Loucy (cell line): ENCODE results near the gene WSCD1.

Source experiments
- H2AFZ ChIP-seq: fragments of 200-600 bp; sonication (generic); 2 replicates; pipeline ENCODE4 v1.6.0; 2016; ENCODE audit warnings: antibody characterized with exemption, mild to moderate bottlenecking, low read length, moderate library complexity
- H3F3A ChIP-seq: fragments of 200-600 bp; 2 replicates; pipeline ENCODE4 v1.6.0; 2016; ENCODE audit warnings: antibody characterized with exemption, low read depth, mild to moderate bottlenecking
- H3K27me3 ChIP-seq: fragments of 200-600 bp; sonication (generic); 2 replicates; pipeline ENCODE4 v1.6.1; 2014; ENCODE audit warnings: low read length, mild to moderate bottlenecking; ENCODE audit not compliant: insufficient read depth, poor library complexity, severe bottlenecking
- H3K36me3 ChIP-seq: fragments of 200-600 bp; sonication (generic); 2 replicates; pipeline ENCODE4 v1.6.1; 2016; ENCODE audit warnings: low read length; ENCODE audit not compliant: insufficient read depth
- H3K4me1 ChIP-seq: fragments of 200-600 bp; sonication (generic); 2 replicates; pipeline ENCODE4 v1.5.1; 2014; ENCODE audit warnings: low read length, mild to moderate bottlenecking; ENCODE audit not compliant: insufficient read depth, poor library complexity, severe bottlenecking
- H3K4me2 ChIP-seq: fragments of 200-600 bp; sonication (generic); 2 replicates; pipeline ENCODE4 v1.6.0; 2014; ENCODE audit warnings: antibody characterized with exemption, low read length, low read depth, mild to moderate bottlenecking; ENCODE audit not compliant: poor library complexity, severe bottlenecking
- H3K4me3 ChIP-seq: fragments of 200-600 bp; sonication (generic); 2 replicates; pipeline ENCODE4 v1.5.1; 2014; ENCODE audit warnings: low read length, mild to moderate bottlenecking, mixed read lengths; ENCODE audit not compliant: poor library complexity, severe bottlenecking
- H3K79me2 ChIP-seq: fragments of 200-600 bp; sonication (generic); 2 replicates; pipeline ENCODE4 v1.6.1; 2014; ENCODE audit warnings: low read length; ENCODE audit not compliant: insufficient read depth
- H3K9ac ChIP-seq: fragments of 200-600 bp; sonication (generic); 2 replicates; pipeline ENCODE4 v1.6.0; 2014; ENCODE audit warnings: mild to moderate bottlenecking, low read depth, low read length, moderate library complexity; ENCODE audit not compliant: poor library complexity, severe bottlenecking
- H3K9me2 ChIP-seq: fragments of 200-600 bp; sonication (generic); replicated peaks from 2 replicates; pipeline ENCODE4 v1.6.1; 2016; ENCODE audit warnings: low read depth, low read length, mixed read lengths
- H3K9me3 ChIP-seq: fragments of 200-600 bp; sonication (generic); 2 replicates; pipeline ENCODE4 v1.6.1; 2014; ENCODE audit warnings: mild to moderate bottlenecking, antibody characterized with exemption, low read length, low read depth; ENCODE audit not compliant: insufficient read depth
- H4K20me1 ChIP-seq: fragments of 200-600 bp; sonication (generic); 2 replicates; pipeline ENCODE4 v1.6.0; 2014; ENCODE audit warnings: antibody characterized with exemption, low read length, mild to moderate bottlenecking; ENCODE audit not compliant: insufficient read depth, poor library complexity, severe bottlenecking
- EZH2phosphoT487 ChIP-seq: fragments of 200-600 bp; IDR thresholded peaks from 2 replicates; pipeline ENCODE4 v1.6.1; 2018; ENCODE audit warnings: antibody characterized with exemption, mild to moderate bottlenecking, moderate library complexity, borderline replicate concordance
- TF ChIP-seq, protein P1 (sequence below): fragments of 200-600 bp; sonication (generic); conservative IDR thresholded peaks from 2 replicates; pipeline ENCODE4 v1.5.1; 2014; ENCODE audit warnings: mild to moderate bottlenecking, antibody characterized with exemption, low read length

Gene WSCD1

DNA sequence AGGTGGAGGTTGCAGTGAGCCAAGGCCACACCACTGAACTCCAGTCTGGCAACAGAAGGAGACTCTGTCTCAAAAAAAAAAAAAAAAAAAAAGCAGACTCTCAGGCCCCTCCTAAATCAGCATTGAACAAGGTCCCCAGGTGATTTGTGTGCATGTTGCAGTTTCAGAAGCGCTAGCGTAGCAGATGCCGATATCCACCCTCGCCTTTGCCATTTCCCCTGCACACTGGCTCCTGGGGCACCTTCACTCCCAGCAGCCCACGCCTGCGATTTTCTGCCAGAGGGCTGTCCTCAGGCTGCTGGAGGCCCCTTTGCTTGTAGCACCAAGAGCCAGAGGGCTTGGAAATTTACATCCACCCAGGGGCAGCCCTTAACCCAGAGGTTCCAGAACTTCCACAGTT lies 95.6 kb downstream of the WSCD1 start:
- H3K4me3 ChIP-seq = no peak overlapping the region
- H3K27me3 ChIP-seq = no peaks in the 10 kb centered on the region
- no peaks in the 10 kb centered on the region for H3K79me2 ChIP-seq
- H3K4me1 ChIP-seq = no peaks in the 10 kb centered on the region
- H3F3A ChIP-seq = no peaks in the 10 kb centered on the region
- H3K4me2 ChIP-seq = no peak overlapping the region
- H4K20me1 ChIP-seq = no peaks in the 10 kb centered on the region
- H3K9ac ChIP-seq = no peak overlapping the region
- H3K36me3 ChIP-seq = no peaks in the 10 kb centered on the region
- H2AFZ ChIP-seq = no peak overlapping the region
- TF ChIP-seq, protein P1, sequence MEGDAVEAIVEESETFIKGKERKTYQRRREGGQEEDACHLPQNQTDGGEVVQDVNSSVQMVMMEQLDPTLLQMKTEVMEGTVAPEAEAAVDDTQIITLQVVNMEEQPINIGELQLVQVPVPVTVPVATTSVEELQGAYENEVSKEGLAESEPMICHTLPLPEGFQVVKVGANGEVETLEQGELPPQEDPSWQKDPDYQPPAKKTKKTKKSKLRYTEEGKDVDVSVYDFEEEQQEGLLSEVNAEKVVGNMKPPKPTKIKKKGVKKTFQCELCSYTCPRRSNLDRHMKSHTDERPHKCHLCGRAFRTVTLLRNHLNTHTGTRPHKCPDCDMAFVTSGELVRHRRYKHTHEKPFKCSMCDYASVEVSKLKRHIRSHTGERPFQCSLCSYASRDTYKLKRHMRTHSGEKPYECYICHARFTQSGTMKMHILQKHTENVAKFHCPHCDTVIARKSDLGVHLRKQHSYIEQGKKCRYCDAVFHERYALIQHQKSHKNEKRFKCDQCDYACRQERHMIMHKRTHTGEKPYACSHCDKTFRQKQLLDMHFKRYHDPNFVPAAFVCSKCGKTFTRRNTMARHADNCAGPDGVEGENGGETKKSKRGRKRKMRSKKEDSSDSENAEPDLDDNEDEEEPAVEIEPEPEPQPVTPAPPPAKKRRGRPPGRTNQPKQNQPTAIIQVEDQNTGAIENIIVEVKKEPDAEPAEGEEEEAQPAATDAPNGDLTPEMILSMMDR = no peak
- no peak for TF ChIP-seq EZH2phosphoT487
- no peaks in the 10 kb centered on the region for H3K9me2 ChIP-seq
- H3K9me3 ChIP-seq = peaks cover 4% of the 10 kb centered on the region; the same call in 1 of the 2 replicates

DNA sequence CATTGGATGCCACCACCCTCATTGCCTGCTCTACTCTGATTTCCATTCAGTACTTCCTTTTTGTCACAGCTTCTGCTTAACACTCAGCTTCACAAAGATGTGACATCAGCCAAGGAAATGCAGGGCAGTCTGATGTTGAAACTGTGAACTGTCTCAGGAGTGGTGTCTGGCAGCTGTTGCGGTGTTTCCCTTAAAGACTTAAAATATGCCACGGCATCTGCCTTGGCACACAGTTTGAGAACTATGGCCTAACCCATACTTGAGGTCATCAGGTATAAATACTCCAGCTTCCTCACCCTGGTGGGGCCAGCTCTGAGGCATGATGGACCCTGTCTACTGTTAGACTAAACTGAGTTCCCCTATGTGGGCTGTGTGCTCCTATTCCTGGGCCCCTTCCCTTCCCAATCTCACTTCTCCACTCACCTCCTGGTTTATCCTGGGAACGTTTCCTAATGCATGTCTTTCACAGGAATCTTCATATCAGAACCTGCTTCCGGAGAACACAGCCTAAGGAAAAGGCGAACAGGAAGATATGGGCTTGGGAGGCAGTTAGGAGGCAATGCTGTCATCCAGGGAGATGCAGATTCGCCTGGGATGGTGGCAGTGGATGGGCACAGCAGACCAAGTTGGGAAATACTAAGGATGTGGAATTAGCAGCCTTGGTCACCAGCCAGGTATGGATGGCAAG lies 96.5 kb downstream of the WSCD1 start:
- Histone ChIP-seq H3K9ac (no peak overlapping the region), H3K27me3 (no peaks in the 10 kb centered on the region), H3K9me3 (peaks cover 7% of the 10 kb centered on the region; the same call in 1 of the 2 replicates), H3F3A (no peaks in the 10 kb centered on the region), H3K36me3 (no peaks in the 10 kb centered on the region), H3K4me2 (no peak overlapping the region), H3K4me3 (no peak overlapping the region), H3K79me2 (no peaks in the 10 kb centered on the region), H4K20me1 (no peaks in the 10 kb centered on the region), H3K4me1 (no peaks in the 10 kb centered on the region), H3K9me2 (no peaks in the 10 kb centered on the region), H2AFZ (no peak overlapping the region)
- TF ChIP-seq, protein P1 = no peak
- no peak for TF ChIP-seq EZH2phosphoT487

DNA sequence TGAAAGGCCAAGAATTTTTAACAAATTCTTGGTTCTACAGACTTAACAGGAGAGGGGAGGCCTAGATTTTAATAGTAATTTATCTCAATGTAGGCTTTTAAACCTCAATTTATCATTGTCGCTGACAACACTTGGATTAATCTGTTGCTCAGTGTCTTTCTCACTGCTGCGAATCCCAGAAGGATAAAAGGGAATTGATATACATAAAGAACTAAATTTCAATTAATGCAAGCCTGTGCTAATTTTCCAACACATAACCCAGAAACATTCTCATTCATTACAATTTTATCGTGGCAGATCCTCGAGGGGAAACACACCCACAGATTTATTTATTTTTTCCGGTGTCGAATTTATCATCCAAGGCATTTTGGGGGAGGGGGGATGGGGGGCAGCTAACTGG lies 98.1 kb downstream of the WSCD1 start:
- Histone ChIP-seq H3K9me3 (peaks cover 7% of the 10 kb centered on the region; the same call in 1 of the 2 replicates), H3K4me1 (no peaks in the 10 kb centered on the region), H3K9ac (no peak overlapping the region), H3K79me2 (no peaks in the 10 kb centered on the region), H3K9me2 (no peaks in the 10 kb centered on the region), H3F3A (no peaks in the 10 kb centered on the region), H3K36me3 (no peaks in the 10 kb centered on the region), H4K20me1 (no peaks in the 10 kb centered on the region), H3K4me3 (no peak overlapping the region), H2AFZ (no peak overlapping the region), H3K4me2 (no peak overlapping the region), H3K27me3 (no peaks in the 10 kb centered on the region)
- TF ChIP-seq, protein P1 = no peak
- TF ChIP-seq EZH2phosphoT487 = no peak
